HepG2 (cell line): Measurements from ENCODE around the gene CHN2. TPM values are rescaled to one million over a fixed set of nuclear protein-coding genes. Genes with fewer than 3 reads are reported as not detected.
A peak's percentile ranks its signal among the peaks of the same experiment; 100 is the strongest.

Experiments
- ATF6 ChIP-seq: sonication (generic); formaldehyde crosslinking; conservative IDR thresholded peaks from 2 replicates; pipeline ENCODE4 v1.4.0; 2020; ENCODE audit warnings: missing genetic modification reagents
- BRF2 ChIP-seq: sonication (generic); formaldehyde crosslinking; IDR thresholded peaks from 2 replicates; pipeline ENCODE4 v1.8.1; 2022; ENCODE audit warnings: mild to moderate bottlenecking, missing genetic modification reagents
- ERF ChIP-seq: IDR thresholded peaks from 2 replicates; pipeline ENCODE4 v1.6.1; 2018; ENCODE audit warnings: missing biosample characterization, missing genetic modification reagents
- EZH2 ChIP-seq: conservative IDR thresholded peaks from 2 replicates; pipeline ENCODE4 v1.6.1; 2012; ENCODE audit warnings: mild to moderate bottlenecking, low read depth, low read length, moderate library complexity
- FOXP1 ChIP-seq, 2 experiments: fragments of 450-650 bp in 1 of 2; IDR thresholded peaks; 2 replicates each; pipeline ENCODE4 v1.6.1; 2017 to 2018; ENCODE audit warnings: antibody characterized with exemption in 1 of 2
- HNRNPUL1 ChIP-seq: fragments of 200-400 bp; formaldehyde crosslinking; IDR thresholded peaks from 2 replicates; pipeline ENCODE4 v1.6.1; 2017; ENCODE audit warnings: low read depth, mild to moderate bottlenecking, low read length, moderate library complexity
- JUN ChIP-seq: sonication (generic); formaldehyde crosslinking; IDR thresholded peaks from 2 replicates; pipeline ENCODE4 v1.4.0; 2020; ENCODE audit warnings: mild to moderate bottlenecking, missing genetic modification reagents
- KLF11 ChIP-seq: IDR thresholded peaks from 2 replicates; pipeline ENCODE4 v1.6.1; 2016; ENCODE audit warnings: missing compliant biosample characterization
- LBX2 ChIP-seq: sonication (generic); formaldehyde crosslinking; IDR thresholded peaks from 2 replicates; pipeline ENCODE4 v1.5.0; 2020; ENCODE audit warnings: missing genetic modification reagents, mild to moderate bottlenecking, borderline replicate concordance
- NFE2L1 ChIP-seq: sonication (generic); formaldehyde crosslinking; IDR thresholded peaks from 2 replicates; pipeline ENCODE4 v1.4.0; 2020; ENCODE audit warnings: missing genetic modification reagents, mild to moderate bottlenecking, borderline replicate concordance
- NONO ChIP-seq, 2 experiments: fragments of 450-650 bp in 1 of 2; sonication (generic) in 1 of 2; formaldehyde crosslinking in 1 of 2; IDR thresholded peaks in 1 of 2; conservative IDR thresholded peaks in 1 of 2; 2 replicates each; pipeline versions ENCODE4 v1.6.1 to v1.8.0; 2017 to 2022; ENCODE audit warnings: mild to moderate bottlenecking in 1 of 2, missing genetic modification reagents in 1 of 2, moderate library complexity in 1 of 2
- POGZ ChIP-seq: sonication (generic); formaldehyde crosslinking; IDR thresholded peaks from 2 replicates; pipeline ENCODE4 v1.4.0; 2020; ENCODE audit warnings: mild to moderate bottlenecking, missing genetic modification reagents
- RARA ChIP-seq: IDR thresholded peaks from 2 replicates; pipeline ENCODE4 v1.6.1; 2016; ENCODE audit warnings: missing genetic modification reagents, missing compliant biosample characterization
- RBM39 ChIP-seq: fragments of 200-400 bp; formaldehyde crosslinking; IDR thresholded peaks from one replicate; pipeline ENCODE4 v1.6.1; 2018; ENCODE audit warnings: antibody characterized with exemption, mild to moderate bottlenecking, low read depth, low read length; ENCODE audit not compliant: poor library complexity, severe bottlenecking
- SRF ChIP-seq: IDR thresholded peaks from 2 replicates; pipeline ENCODE4 v1.6.1; 2011; ENCODE audit warnings: mild to moderate bottlenecking, low read depth, low read length, moderate library complexity
- TIGD3 ChIP-seq: sonication (generic); formaldehyde crosslinking; IDR thresholded peaks from 2 replicates; pipeline ENCODE4 v1.5.1; 2020; ENCODE audit warnings: mild to moderate bottlenecking, missing genetic modification reagents, borderline replicate concordance
- ZBTB42 ChIP-seq: sonication (generic); formaldehyde crosslinking; IDR thresholded peaks from 2 replicates; pipeline ENCODE4 v1.5.0; 2020; ENCODE audit warnings: mild to moderate bottlenecking, missing genetic modification reagents
- ZBTB7B ChIP-seq: sonication (generic); formaldehyde crosslinking; IDR thresholded peaks from 2 replicates; pipeline ENCODE4 v1.4.0; 2020; ENCODE audit warnings: missing genetic modification reagents
- ZNF230 ChIP-seq: sonication (generic); formaldehyde crosslinking; IDR thresholded peaks from 2 replicates; pipeline ENCODE4 v1.4.0; 2020; ENCODE audit warnings: mild to moderate bottlenecking, missing genetic modification reagents
- ZNF574 ChIP-seq: sonication (generic); formaldehyde crosslinking; IDR thresholded peaks from 2 replicates; pipeline ENCODE4 v1.4.0; 2020; ENCODE audit warnings: missing genetic modification reagents
- ZNF576 ChIP-seq: sonication (generic); formaldehyde crosslinking; IDR thresholded peaks from 2 replicates; pipeline ENCODE4 v1.4.0; 2020; ENCODE audit warnings: mild to moderate bottlenecking, missing genetic modification reagents
- ZNF724P ChIP-seq: sonication (generic); formaldehyde crosslinking; IDR thresholded peaks from 2 replicates; pipeline ENCODE4 v1.8.0; 2022; ENCODE audit warnings: missing genetic modification reagents, borderline replicate concordance
- polyA plus RNA-seq, 8 experiments: library from polyadenylated mRNA; depleted of rRNA in 3 of 8; stranded (reverse) in 7 of 8; unstranded in 1 of 8; fragments of >200 nt; fragmentation: Illumina TruSeq in 4 of 8; extraction: Trizol in 4 of 8; gene quantifications; 2 replicates each; pipeline versions ENCODE4 v1.2.1 to v1.2.3, GENCODE V29; 2011 to 2016; ENCODE audit warnings: low read depth in 4 of 8, missing spikeins in 1 of 8, mixed read lengths in 1 of 8; ENCODE audit not compliant: insufficient read depth in 1 of 8
- total RNA-seq, 5 experiments: library from RNA; depleted of rRNA; stranded (reverse); fragments of >200 nt; fragmentation: Illumina TruSeq; extraction: Trizol; gene quantifications; 2 replicates each; pipeline ENCODE4 v1.2.3, GENCODE V29; 2016; ENCODE audit warnings: low read depth in 1 of 5

The CHN2 gene
- total and polyA plus RNA-seq, 2 of the 13 experiments (the other 11 are each of a cell fraction or from before 2014, with no cell fraction given) = 23.5 to 30.5 TPM

- TF ChIP-seq BRF2 (CRISPR knock-in tag) (0 out of 2 replicates have a peak, but pooled peaks have one; percentile 18), ERF (CRISPR knock-in tag) (no peak), EZH2 (no peak), ZNF230 (CRISPR knock-in tag) (no peak), ZBTB7B (CRISPR knock-in tag) (no peak), NONO (IDR thresholded peaks at IDR 0.05) (no peak), NONO (CRISPR knock-in tag; conservative IDR thresholded peaks at IDR 0.05) (no peak), ATF6 (CRISPR knock-in tag) (no peak), ZNF576 (CRISPR knock-in tag) (no peak), ZNF724P (no peak), RBM39 (no peak), ZNF574 (no peak), KLF11 (CRISPR knock-in tag) (no peak), LBX2 (no peak), RARA (CRISPR knock-in tag) (0 out of 2 replicates have a peak, but pooled peaks have one; percentile 26), ZBTB42 (no peak), NFE2L1 (CRISPR knock-in tag) (no peak), POGZ (CRISPR knock-in tag) (no peak), SRF (no peak), FOXP1 (IDR thresholded peaks at IDR 0.05) (no peak), FOXP1 (CRISPR knock-in tag; IDR thresholded peaks at IDR 0.05) (0 out of 2 replicates have a peak, but pooled peaks have one; percentile 21), JUN (CRISPR knock-in tag) (no peak; the same call in 1 of the 2 replicates), HNRNPUL1 (no peak), TIGD3 (CRISPR knock-in tag) (no peak)
Observed at GRCh38 chr7:29449569-29450260, 255.1 kb downstream of the CHN2 start (continued).
